Fibroblast of pulmonary artery (primary cell): ENCODE measurements around the gene CCDC73.
A peak's percentile ranks its signal among the peaks of the same experiment; 100 is the strongest.
"Not testable (repeated sequence)": the region's sequence is repeated elsewhere in the genome, so short reads cannot be mapped to it uniquely, and the experiment has no call there.

Experiments
- DNase-seq: peaks from one replicate; pipeline ENCODE4 v3.0.0-alpha.2; 2010; ENCODE audit warnings: low read depth
- H3K4me3 ChIP-seq: replicated peaks from 2 replicates; pipeline ENCODE4 v1.5.1; 2011; ENCODE audit warnings: low read depth, mild to moderate bottlenecking, control low read depth, low read length, moderate library complexity
- TF ChIP-seq, protein P1 (sequence below): IDR thresholded peaks from 2 replicates; pipeline ENCODE4 v1.5.1; 2011; ENCODE audit warnings: mild to moderate bottlenecking, control low read depth, low read length, inconsistent platforms; ENCODE audit errors: missing control alignments

Gene CCDC73

DNA sequence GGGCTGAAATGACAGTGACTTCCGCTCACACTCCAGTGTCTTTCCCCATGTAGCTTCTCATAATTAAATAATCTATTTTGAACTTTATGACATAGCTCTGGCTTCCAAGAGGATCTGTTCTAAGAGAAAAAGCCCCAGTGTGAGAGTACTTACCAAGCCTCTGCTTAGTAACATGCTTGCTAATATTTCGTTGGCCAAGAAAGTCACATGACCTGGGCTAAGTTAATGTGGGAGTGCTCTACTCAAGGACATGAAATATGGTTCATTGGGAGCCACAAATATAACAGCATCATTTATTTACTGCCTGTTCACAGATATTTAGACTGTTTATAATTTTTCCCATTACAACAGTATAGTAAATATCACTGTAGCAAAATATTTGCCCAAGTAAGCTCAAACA lies 42.5 kb downstream of the CCDC73 start:
- H3K4me3 ChIP-seq = no peak overlapping the region
- DNase-seq = no peak
- TF ChIP-seq, protein P1, sequence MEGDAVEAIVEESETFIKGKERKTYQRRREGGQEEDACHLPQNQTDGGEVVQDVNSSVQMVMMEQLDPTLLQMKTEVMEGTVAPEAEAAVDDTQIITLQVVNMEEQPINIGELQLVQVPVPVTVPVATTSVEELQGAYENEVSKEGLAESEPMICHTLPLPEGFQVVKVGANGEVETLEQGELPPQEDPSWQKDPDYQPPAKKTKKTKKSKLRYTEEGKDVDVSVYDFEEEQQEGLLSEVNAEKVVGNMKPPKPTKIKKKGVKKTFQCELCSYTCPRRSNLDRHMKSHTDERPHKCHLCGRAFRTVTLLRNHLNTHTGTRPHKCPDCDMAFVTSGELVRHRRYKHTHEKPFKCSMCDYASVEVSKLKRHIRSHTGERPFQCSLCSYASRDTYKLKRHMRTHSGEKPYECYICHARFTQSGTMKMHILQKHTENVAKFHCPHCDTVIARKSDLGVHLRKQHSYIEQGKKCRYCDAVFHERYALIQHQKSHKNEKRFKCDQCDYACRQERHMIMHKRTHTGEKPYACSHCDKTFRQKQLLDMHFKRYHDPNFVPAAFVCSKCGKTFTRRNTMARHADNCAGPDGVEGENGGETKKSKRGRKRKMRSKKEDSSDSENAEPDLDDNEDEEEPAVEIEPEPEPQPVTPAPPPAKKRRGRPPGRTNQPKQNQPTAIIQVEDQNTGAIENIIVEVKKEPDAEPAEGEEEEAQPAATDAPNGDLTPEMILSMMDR = no peak

DNA sequence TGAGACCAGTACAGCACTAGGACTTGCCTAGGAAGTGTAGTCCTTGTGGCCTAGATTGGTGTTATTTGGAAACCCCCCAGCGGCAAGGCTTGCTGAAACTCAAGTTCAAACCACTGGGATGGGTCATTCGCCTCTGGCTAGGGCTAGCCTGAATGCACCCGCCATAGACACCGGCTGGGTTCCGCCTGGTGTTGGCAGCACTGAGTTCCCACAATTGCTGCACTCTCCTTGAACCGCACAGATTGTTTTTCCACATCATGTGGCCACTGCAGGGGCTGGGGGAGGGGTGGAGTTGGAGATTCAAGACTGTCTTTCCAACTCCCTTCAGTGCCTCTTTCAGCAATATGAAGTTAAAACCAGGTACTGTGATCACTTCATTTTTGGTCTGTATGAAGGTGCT lies 43.1 kb downstream of the CCDC73 start:
- DNase-seq = no peak
- TF ChIP-seq, protein P1 = no peak
- no peak overlapping the region for H3K4me3 ChIP-seq

DNA sequence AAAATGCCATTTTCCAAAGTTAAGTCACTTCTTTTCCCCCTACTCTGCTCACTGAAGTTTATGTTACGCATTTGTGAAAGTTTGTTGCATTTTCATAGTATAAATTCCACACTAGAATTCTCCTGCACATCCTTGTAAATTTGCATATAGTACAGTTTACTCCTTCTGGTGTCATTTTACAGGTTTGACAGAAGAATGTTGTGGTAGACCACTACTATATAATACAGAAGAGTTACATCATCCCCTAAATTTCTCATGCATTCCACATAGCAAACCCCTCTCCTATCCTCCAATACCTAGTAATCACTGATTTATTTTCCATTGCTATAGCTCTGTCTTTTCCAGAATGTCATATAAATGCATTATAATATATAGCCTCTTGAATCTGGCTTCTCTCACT lies 64.5 kb downstream of the CCDC73 start:
- TF ChIP-seq, protein P1 = no peak
- no peak overlapping the region for H3K4me3 ChIP-seq
- DNase-seq = no peak

DNA sequence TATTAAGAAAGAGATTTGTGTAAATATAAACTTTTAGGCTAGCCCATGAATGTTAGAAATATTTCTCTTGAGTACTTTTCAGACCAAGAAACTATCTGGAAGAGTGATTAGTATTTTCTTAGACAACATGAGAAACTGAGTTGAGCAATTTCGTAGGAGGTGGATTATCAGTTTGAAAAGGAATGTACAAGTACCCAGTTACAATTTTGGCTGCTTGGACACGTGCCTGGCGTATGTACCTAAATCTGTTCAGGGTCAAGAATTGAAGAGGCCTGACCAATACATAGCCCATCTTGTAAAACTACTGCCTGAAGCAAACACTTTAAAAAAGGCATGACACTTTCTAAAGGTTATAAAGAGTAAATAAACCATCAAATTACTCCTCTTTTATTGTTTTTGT lies 71.1 kb downstream of the CCDC73 start:
- TF ChIP-seq, protein P1 = no peak
- DNase-seq = peak; percentile 10
- H3K4me3 ChIP-seq = no peak overlapping the region

DNA sequence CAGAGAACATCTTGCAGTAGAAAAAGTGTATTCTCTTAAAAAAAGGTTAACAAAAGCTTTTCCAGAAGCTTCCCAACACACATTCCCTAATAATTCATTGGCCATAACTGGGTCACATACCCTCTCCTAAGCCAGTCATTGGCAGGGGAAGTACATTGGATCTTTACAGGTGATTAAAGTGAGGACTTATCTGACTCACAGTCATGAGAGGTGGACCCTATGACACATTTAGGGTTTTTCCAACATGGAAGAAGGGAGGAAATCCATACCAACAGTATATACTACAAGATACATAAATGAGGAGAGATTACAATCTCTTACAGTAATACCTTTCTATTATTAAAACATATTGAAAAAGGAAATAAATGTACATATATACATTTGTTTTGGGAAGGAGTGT lies 72.2 kb downstream of the CCDC73 start:
- TF ChIP-seq, protein P1 = no peak
- no peak for DNase-seq
- no peak overlapping the region for H3K4me3 ChIP-seq

DNA sequence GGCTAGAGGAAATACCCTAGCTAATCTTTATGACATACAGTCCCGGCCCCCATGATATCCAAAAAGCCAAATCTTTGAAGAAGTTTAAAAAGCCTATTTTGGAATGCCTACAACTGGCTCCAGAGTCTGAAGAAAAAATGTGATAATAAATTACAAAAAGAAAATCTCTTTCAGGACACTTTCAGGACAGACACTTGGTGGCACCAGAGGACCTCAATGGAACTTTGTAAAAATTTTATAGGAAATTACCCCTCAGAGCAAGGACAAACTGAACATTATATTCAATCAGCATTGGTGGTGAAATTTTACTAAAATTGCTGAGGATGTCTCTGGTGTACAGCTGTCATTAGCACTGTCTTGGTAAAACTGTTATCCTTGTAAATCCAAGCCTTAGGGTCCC lies 81.0 kb downstream of the CCDC73 start:
- H3K4me3 ChIP-seq = no peak overlapping the region
- peak; percentile 32 for DNase-seq
- TF ChIP-seq, protein P1 = peak; percentile 36

DNA sequence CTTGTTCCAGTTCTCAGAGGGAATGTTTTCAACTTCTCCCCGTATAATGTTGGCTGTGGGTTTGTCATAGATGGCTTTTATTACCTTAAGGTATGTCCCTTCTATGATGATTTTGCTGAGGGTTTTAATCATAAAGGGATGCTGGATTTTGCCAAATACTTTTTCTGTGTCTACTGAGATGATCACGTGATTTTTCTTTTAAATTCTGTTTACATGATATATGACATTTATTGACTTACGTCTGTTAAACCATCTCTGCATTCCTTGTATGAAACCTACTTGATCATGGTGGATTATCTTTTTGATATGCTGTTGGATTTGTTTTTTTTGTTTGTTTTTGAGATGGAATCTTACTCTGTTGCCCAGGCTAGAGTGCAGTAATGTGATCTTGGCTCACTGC lies 85.5 kb downstream of the CCDC73 start:
- DNase-seq, H3K4me3 ChIP-seq: not testable (repeated sequence)
